Upper lobe of left lung (tissue), 6 donors: ENCODE data around the gene CSNK1G1. TPM values are rescaled to one million over a fixed set of nuclear protein-coding genes. Genes with fewer than 3 reads are reported as not detected.

Source experiments
- ATAC-seq, 2 donors: fragments of 200-7000 bp; cut with Tn5 transposase; one replicate each; pipeline ENCODE4 v1.9.1; 2022; ENCODE audit warnings: mild to moderate bottlenecking in 2 of 2, moderate library complexity in 2 of 2; ENCODE audit not compliant: low FRiP score in 2 of 2
- DNase-seq, 2 donors: peaks; one replicate each; pipeline ENCODE4 v3.0.0-alpha.2; 2019 to 2020
- H3K27ac ChIP-seq, 4 donors: fragments of 200-600 bp; sonication (generic); one replicate each; pipeline ENCODE4 v1.5.1; 2016 to 2019
- H3K27me3 ChIP-seq, 4 donors: fragments of 200-600 bp; sonication (generic); one replicate each; pipeline ENCODE4 v1.5.1; 2017 to 2019
- H3K36me3 ChIP-seq, 4 donors: fragments of 200-600 bp; sonication (generic); one replicate each; pipeline ENCODE4 v1.5.1; 2016 to 2019
- H3K4me1 ChIP-seq, 4 donors: fragments of 200-600 bp; sonication (generic); one replicate each; pipeline ENCODE4 v1.5.1; 2018 to 2019
- H3K4me3 ChIP-seq, 4 donors: fragments of 200-600 bp; sonication (generic); one replicate each; pipeline ENCODE4 v1.5.1; 2017 to 2019; ENCODE audit warnings: mild to moderate bottlenecking in 2 of 4, moderate library complexity in 1 of 4
- H3K9me3 ChIP-seq, 4 donors: fragments of 200-600 bp; sonication (generic); one replicate each; pipeline ENCODE4 v1.5.1; 2018 to 2019
- EP300 ChIP-seq, 4 donors: sonication (generic); formaldehyde crosslinking; IDR thresholded peaks; one replicate each; pipeline ENCODE4 v1.5.1; 2017; ENCODE audit warnings: antibody characterized with exemption in 4 of 4, control low read depth in 2 of 4
- POLR2A ChIP-seq, 4 donors: fragments of 450-650 bp; IDR thresholded peaks; one replicate each; pipeline ENCODE4 v1.5.1; 2016 to 2017; ENCODE audit warnings: antibody characterized with exemption in 4 of 4, mild to moderate bottlenecking in 2 of 4
- POLR2AphosphoS5 ChIP-seq, 2 donors: sonication (generic); formaldehyde crosslinking; IDR thresholded peaks; one replicate each; pipeline ENCODE4 v1.5.1; 2017; ENCODE audit warnings: antibody characterized with exemption in 2 of 2
- WGBS, 2 donors: methylation state at CpG; one replicate each; pipeline ENCODE4 v1.1.5; 2017 to 2018; 5-methylcytosine and 5-hydroxymethylcytosine counted together
- total RNA-seq, 6 donors: library from RNA; depleted of rRNA in 4 of 6; stranded (reverse); fragments of >200 nt in 4 of 6; gene quantifications; one replicate each; pipeline versions ENCODE4 v1.1.0 to v1.2.1, GENCODE V29; 2016 to 2021
- TF ChIP-seq, protein P1 (sequence below), 6 experiments: fragments of 450-650 bp in 4 of 6; fragments of 200-600 bp in 2 of 6; sonication (generic) in 2 of 6; IDR thresholded peaks; one replicate each; pipeline ENCODE4 v1.5.1; 2016 to 2019; ENCODE audit warnings: antibody characterized with exemption in 6 of 6
- donor health status: DM: no; HTN: no; CAD: no; lungs with moderate emphysema.
- donor health status: DM: no; HTN: yes; CAD: no; lungs with severe emphysema.

CSNK1G1 gene
- total RNA-seq, 6 donors from 2014 or later: 14.8 to 49.6 (median 19.6) TPM

DNA sequence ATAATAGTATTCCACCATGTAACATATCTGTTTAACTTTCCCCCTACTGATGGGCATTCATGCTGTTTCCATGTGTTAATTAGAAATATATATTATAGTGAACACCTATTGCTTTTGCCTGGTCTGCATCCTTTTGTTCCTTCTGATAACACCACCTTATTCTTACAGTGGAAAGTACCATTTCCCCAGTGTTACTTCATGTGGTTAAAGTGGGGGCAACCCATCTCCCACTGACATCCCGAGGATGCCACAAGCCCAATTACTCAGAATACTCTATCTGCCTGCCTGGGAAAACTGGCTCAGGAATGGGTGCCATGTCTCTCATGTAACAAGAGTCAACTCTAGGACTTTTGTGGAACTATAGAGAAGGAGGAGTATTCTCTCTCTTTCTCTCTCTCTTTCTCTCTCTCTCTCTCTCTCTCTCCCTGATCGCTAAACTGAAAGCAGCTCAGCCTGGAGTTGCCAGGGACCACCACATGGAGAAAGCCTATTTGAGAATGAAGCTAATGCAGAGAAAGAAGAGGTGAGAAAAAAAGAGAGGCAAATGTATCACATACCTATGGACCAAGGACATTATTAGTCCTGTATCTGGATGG, 126.7 kb downstream of the CSNK1G1 start:
- Histone ChIP-seq H3K27me3 (no peaks in the 10 kb centered on the region), H3K4me3 (no peak overlapping the region), H3K36me3 (no peaks in the 10 kb centered on the region), H3K27ac (no peak overlapping the region), H3K9me3 (peaks cover 0 to 6% (median 2%) of the 10 kb centered on the region in 4 donors), H3K4me1 (peaks cover 0 to 9% (median 0%) of the 10 kb centered on the region in 4 donors)
- 87 to 89% methylated on average over 2 of the region's 2 CpGs for WGBS, 2 donors
- TF ChIP-seq POLR2AphosphoS5 (IDR thresholded peaks at IDR 0.05) (no peak), EP300 (IDR thresholded peaks at IDR 0.05) (no peak), POLR2A (IDR thresholded peaks at IDR 0.05) (no peak)
- TF ChIP-seq, protein P1, sequence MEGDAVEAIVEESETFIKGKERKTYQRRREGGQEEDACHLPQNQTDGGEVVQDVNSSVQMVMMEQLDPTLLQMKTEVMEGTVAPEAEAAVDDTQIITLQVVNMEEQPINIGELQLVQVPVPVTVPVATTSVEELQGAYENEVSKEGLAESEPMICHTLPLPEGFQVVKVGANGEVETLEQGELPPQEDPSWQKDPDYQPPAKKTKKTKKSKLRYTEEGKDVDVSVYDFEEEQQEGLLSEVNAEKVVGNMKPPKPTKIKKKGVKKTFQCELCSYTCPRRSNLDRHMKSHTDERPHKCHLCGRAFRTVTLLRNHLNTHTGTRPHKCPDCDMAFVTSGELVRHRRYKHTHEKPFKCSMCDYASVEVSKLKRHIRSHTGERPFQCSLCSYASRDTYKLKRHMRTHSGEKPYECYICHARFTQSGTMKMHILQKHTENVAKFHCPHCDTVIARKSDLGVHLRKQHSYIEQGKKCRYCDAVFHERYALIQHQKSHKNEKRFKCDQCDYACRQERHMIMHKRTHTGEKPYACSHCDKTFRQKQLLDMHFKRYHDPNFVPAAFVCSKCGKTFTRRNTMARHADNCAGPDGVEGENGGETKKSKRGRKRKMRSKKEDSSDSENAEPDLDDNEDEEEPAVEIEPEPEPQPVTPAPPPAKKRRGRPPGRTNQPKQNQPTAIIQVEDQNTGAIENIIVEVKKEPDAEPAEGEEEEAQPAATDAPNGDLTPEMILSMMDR (IDR thresholded peaks at IDR 0.05): no peak
- DNase-seq (no peak), ATAC-seq (no peak)

DNA sequence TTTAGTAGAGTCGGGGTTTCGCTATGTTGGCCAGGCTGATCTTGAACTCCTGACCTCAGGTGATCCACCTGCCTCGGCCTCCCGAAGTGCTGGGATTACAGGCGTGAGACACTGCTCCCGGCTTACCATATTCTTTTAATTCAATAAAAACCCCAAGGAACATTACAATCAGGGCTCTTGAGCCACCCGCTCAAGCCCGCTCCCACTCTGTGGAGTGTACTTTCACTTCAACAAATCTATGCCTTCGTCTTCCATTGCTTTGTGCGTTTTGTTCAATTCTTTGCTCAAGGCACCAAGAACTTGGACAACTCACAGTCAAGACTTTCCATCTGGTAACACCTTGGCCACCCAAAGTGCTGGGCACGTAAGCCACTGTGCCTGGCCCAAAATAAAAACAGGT, 130.2 kb downstream of the CSNK1G1 start:
- peaks cover 0 to 9% (median 0%) of the 10 kb centered on the region in 4 donors for H3K4me1 ChIP-seq
- WGBS, 2 donors: 95 to 99% methylated on average over 11 of the region's 11 CpGs
- ATAC-seq: no peak
- TF ChIP-seq, protein P1 (IDR thresholded peaks at IDR 0.05): no peak
- no peak for TF ChIP-seq POLR2AphosphoS5 (IDR thresholded peaks at IDR 0.05)
- TF ChIP-seq POLR2A (IDR thresholded peaks at IDR 0.05): no peak
- no peak for TF ChIP-seq EP300 (IDR thresholded peaks at IDR 0.05)
- H3K4me3 ChIP-seq: no peak overlapping the region
- H3K36me3 ChIP-seq: no peaks in the 10 kb centered on the region
- H3K27ac ChIP-seq: no peak overlapping the region
- no peaks in the 10 kb centered on the region for H3K27me3 ChIP-seq
- DNase-seq: no peak
- H3K9me3 ChIP-seq: peaks cover 0 to 6% (median 2%) of the 10 kb centered on the region in 4 donors

DNA sequence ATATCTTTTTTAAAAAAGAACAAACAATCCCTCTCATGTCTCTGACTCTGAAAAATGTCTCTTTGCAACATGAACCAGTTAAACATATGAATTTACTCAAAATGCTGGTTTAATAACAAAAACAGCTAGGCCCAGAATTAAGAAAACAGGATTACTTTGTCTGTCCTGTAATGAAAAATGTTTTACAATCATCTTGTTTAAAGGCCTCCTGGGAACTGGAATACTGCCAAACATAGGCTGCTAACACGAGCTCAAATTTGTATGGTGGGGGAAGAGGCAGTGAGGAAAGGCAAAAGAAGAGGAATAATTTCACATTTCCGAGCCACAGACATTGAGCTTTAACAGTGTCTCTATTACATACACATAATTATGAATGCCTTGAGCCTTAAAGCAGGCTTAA, 131.5 kb downstream of the CSNK1G1 start:
- Histone ChIP-seq H3K27ac (no peak overlapping the region), H3K27me3 (no peaks in the 10 kb centered on the region), H3K36me3 (no peaks in the 10 kb centered on the region), H3K4me3 (no peak overlapping the region), H3K4me1 (peaks cover 0 to 9% (median 0%) of the 10 kb centered on the region in 4 donors), H3K9me3 (peaks cover 0 to 6% (median 2%) of the 10 kb centered on the region in 4 donors)
- TF ChIP-seq EP300 (IDR thresholded peaks at IDR 0.05): no peak
- TF ChIP-seq POLR2AphosphoS5 (IDR thresholded peaks at IDR 0.05): no peak
- TF ChIP-seq, protein P1 (IDR thresholded peaks at IDR 0.05): no peak
- TF ChIP-seq POLR2A (IDR thresholded peaks at IDR 0.05): no peak
- 39 to 49% methylated on average over 2 of the region's 2 CpGs for WGBS, 2 donors
- ATAC-seq: no peak
- DNase-seq: no peak

- no peaks in the 10 kb centered on the region for H3K36me3 ChIP-seq
- H3K4me1 ChIP-seq: peaks cover 0 to 9% (median 0%) of the 10 kb centered on the region in 4 donors
- ATAC-seq (no peak), DNase-seq (no peak)
- TF ChIP-seq POLR2AphosphoS5 (IDR thresholded peaks at IDR 0.05) (no peak), EP300 (IDR thresholded peaks at IDR 0.05) (no peak), POLR2A (IDR thresholded peaks at IDR 0.05) (no peak)
- TF ChIP-seq, protein P1 (IDR thresholded peaks at IDR 0.05): no peak
- no peak overlapping the region for H3K4me3 ChIP-seq
- no peaks in the 10 kb centered on the region for H3K27me3 ChIP-seq
- peaks cover 0 to 6% (median 2%) of the 10 kb centered on the region in 4 donors for H3K9me3 ChIP-seq
- no peak overlapping the region for H3K27ac ChIP-seq
Observed at GRCh38 chr15:64223882-64224281, 132.1 kb downstream of the CSNK1G1 start.
